ENCODE measurements around the gene TTC5.

DNA sequence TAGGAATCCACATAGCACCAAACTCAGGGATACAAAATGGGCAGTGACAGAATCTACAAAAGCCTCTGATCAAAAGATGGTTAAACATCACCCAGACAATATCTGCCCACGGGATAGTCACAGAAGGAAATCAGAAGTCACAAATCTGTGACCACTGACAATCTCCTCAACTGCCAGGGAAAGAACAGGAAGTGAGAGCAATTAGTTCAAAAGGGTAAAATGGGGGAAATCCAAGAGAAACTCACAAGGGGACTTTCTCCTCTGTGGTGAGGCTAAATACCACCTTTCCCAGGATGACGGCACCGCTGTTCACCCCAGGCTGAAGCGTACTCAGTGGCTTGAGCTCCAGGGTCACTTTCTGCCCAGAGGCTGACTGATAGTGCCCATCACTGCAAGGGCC, 10.7 kb downstream of the TTC5 start:
- TF ChIP-seq, protein P1, sequence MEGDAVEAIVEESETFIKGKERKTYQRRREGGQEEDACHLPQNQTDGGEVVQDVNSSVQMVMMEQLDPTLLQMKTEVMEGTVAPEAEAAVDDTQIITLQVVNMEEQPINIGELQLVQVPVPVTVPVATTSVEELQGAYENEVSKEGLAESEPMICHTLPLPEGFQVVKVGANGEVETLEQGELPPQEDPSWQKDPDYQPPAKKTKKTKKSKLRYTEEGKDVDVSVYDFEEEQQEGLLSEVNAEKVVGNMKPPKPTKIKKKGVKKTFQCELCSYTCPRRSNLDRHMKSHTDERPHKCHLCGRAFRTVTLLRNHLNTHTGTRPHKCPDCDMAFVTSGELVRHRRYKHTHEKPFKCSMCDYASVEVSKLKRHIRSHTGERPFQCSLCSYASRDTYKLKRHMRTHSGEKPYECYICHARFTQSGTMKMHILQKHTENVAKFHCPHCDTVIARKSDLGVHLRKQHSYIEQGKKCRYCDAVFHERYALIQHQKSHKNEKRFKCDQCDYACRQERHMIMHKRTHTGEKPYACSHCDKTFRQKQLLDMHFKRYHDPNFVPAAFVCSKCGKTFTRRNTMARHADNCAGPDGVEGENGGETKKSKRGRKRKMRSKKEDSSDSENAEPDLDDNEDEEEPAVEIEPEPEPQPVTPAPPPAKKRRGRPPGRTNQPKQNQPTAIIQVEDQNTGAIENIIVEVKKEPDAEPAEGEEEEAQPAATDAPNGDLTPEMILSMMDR (IDR thresholded peaks at IDR 0.05; ENCODE audit: low read depth, low read length) = no peak
- TF ChIP-seq EZH2phosphoT487 (IDR thresholded peaks at IDR 0.05; ENCODE audit: low read depth) = no peak

Measured in OCI-LY3 (cell line).